IMR-90 (cell line): ENCODE results near the gene KCNN3.
"Not testable (repeated sequence)": the region's sequence is repeated elsewhere in the genome, so short reads cannot be mapped to it uniquely, and the experiment has no call there.

Experiments
- BHLHE40 ChIP-seq: fragments of 150-350 bp; IDR thresholded peaks from 2 replicates; pipeline ENCODE4 v1.6.1; 2016; ENCODE audit warnings: mild to moderate bottlenecking, low read depth, low read length
- CTCF ChIP-seq: conservative IDR thresholded peaks from 2 replicates; pipeline ENCODE4 v1.5.1; 2012; ENCODE audit warnings: mild to moderate bottlenecking, low read depth, low read length, improper control_type of control experiment
- ELK1 ChIP-seq: fragments of 150-350 bp; IDR thresholded peaks from 2 replicates; pipeline ENCODE4 v1.6.1; 2016; ENCODE audit warnings: low read depth, mild to moderate bottlenecking, low read length, moderate library complexity, borderline replicate concordance
- FOS ChIP-seq: fragments of 150-350 bp; IDR thresholded peaks from 2 replicates; pipeline ENCODE4 v1.6.1; 2016; ENCODE audit warnings: low read depth, low read length
- MAFK ChIP-seq: IDR thresholded peaks from 2 replicates; pipeline ENCODE4 v1.6.1; 2012; ENCODE audit warnings: low read depth, low read length, improper control_type of control experiment
- MAZ ChIP-seq: IDR thresholded peaks from 2 replicates; pipeline ENCODE4 v1.6.1; 2012; ENCODE audit warnings: low read depth, mild to moderate bottlenecking, low read length, improper control_type of control experiment, moderate library complexity, borderline replicate concordance
- MXI1 ChIP-seq: IDR thresholded peaks from 2 replicates; pipeline ENCODE4 v1.6.1; 2012; ENCODE audit warnings: low read depth, mild to moderate bottlenecking, low read length, moderate library complexity, borderline replicate concordance
- NFE2L2 ChIP-seq: fragments of 150-350 bp; IDR thresholded peaks from 2 replicates; pipeline ENCODE4 v1.6.1; 2016; ENCODE audit warnings: low read depth, mild to moderate bottlenecking, low read length
- POLR2A ChIP-seq: IDR thresholded peaks from 2 replicates; pipeline ENCODE4 v1.6.1; 2012; ENCODE audit warnings: mild to moderate bottlenecking, low read depth, low read length
- RAD21 ChIP-seq: IDR thresholded peaks from 2 replicates; pipeline ENCODE4 v1.6.1; 2012; ENCODE audit warnings: low read length, improper control_type of control experiment
- RCOR1 ChIP-seq: IDR thresholded peaks from 2 replicates; pipeline ENCODE4 v1.6.1; 2012; ENCODE audit warnings: mild to moderate bottlenecking, low read length, improper control_type of control experiment; ENCODE audit not compliant: insufficient replicate concordance
- RFX5 ChIP-seq: IDR thresholded peaks from 2 replicates; pipeline ENCODE4 v1.8.0; 2012; ENCODE audit warnings: low read depth, mild to moderate bottlenecking, low read length, moderate library complexity
- SMC3 ChIP-seq: fragments of 150-350 bp; IDR thresholded peaks from 2 replicates; pipeline ENCODE4 v1.6.1; 2016; ENCODE audit warnings: low read depth, mild to moderate bottlenecking, antibody characterized with exemption, low read length, moderate library complexity
- USF2 ChIP-seq: fragments of 150-350 bp; IDR thresholded peaks from 2 replicates; pipeline ENCODE4 v1.6.1; 2017; ENCODE audit warnings: mild to moderate bottlenecking, antibody characterized with exemption, low read length, low read depth

- TF ChIP-seq CTCF, POLR2A, RAD21, BHLHE40, USF2, MXI1, ELK1, MAZ, MAFK, RCOR1, RFX5, FOS, NFE2L2, SMC3: not testable (repeated sequence)
Measured at GRCh38 chr1:154674456-154674855, 195.6 kb downstream of the KCNN3 start.
